ENCODE measurements around the gene ATP2C2. TPM values are rescaled to one million over a fixed set of nuclear protein-coding genes. Genes with fewer than 3 reads are reported as not detected.

Gene ATP2C2
- total and polyA plus RNA-seq, 7 donors: 2.5 to 60.7 (median 7.2) TPM; not detected in 2

- H3K36me3 ChIP-seq: no peaks in the 10 kb centered on the region
- H3K27ac ChIP-seq: no peak overlapping the region
- 22 to 45% methylated on average over 3 of the region's 3 CpGs for WGBS, 2 donors
- no peak overlapping the region for H3K4me3 ChIP-seq
- H3K4me1 ChIP-seq: no peaks in the 10 kb centered on the region
- DNase-seq: no peak
- H3K27me3 ChIP-seq: no peaks in the 10 kb centered on the region
- TF ChIP-seq POLR2AphosphoS5 (IDR thresholded peaks at IDR 0.05) (no peak), POLR2A (IDR thresholded peaks at IDR 0.05) (no peak), EP300 (IDR thresholded peaks at IDR 0.05) (no peak)
- TF ChIP-seq, protein P1, sequence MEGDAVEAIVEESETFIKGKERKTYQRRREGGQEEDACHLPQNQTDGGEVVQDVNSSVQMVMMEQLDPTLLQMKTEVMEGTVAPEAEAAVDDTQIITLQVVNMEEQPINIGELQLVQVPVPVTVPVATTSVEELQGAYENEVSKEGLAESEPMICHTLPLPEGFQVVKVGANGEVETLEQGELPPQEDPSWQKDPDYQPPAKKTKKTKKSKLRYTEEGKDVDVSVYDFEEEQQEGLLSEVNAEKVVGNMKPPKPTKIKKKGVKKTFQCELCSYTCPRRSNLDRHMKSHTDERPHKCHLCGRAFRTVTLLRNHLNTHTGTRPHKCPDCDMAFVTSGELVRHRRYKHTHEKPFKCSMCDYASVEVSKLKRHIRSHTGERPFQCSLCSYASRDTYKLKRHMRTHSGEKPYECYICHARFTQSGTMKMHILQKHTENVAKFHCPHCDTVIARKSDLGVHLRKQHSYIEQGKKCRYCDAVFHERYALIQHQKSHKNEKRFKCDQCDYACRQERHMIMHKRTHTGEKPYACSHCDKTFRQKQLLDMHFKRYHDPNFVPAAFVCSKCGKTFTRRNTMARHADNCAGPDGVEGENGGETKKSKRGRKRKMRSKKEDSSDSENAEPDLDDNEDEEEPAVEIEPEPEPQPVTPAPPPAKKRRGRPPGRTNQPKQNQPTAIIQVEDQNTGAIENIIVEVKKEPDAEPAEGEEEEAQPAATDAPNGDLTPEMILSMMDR (IDR thresholded peaks at IDR 0.05): no peak
- H3K9me3 ChIP-seq: no peaks in the 10 kb centered on the region
- intact Hi-C loops (cut with DNase I): no loop called here
Measured at GRCh38 chr16:84379709-84380362, 11.5 kb downstream of the ATP2C2 start.

- H3K27ac ChIP-seq: no peak overlapping the region
- H3K27me3 ChIP-seq: no peaks in the 10 kb centered on the region
- H3K4me1 ChIP-seq: no peaks in the 10 kb centered on the region
- TF ChIP-seq POLR2AphosphoS5 (IDR thresholded peaks at IDR 0.05) (no peak), POLR2A (IDR thresholded peaks at IDR 0.05) (no peak), EP300 (IDR thresholded peaks at IDR 0.05) (no peak)
- TF ChIP-seq, protein P1 (IDR thresholded peaks at IDR 0.05): no peak
- no peaks in the 10 kb centered on the region for H3K36me3 ChIP-seq
- 56 to 87% methylated on average over 8 of the region's 8 CpGs for WGBS, 2 donors
- DNase-seq: no peak
- H3K4me3 ChIP-seq: no peak overlapping the region
- intact Hi-C loops (cut with DNase I): no loop called here
- H3K9me3 ChIP-seq: no peaks in the 10 kb centered on the region
Measured at GRCh38 chr16:84380405-84380804, 12.1 kb downstream of the ATP2C2 start.

GRCh38 chr16:84382396-84382795 lies 14.1 kb downstream of the ATP2C2 start:
- no peaks in the 10 kb centered on the region for H3K4me1 ChIP-seq
- no peak for TF ChIP-seq EP300 (IDR thresholded peaks at IDR 0.05)
- no peak for TF ChIP-seq POLR2A (IDR thresholded peaks at IDR 0.05)
- no peak for TF ChIP-seq POLR2AphosphoS5 (IDR thresholded peaks at IDR 0.05)
- TF ChIP-seq, protein P1 (IDR thresholded peaks at IDR 0.05): no peak
- H3K27me3 ChIP-seq: no peaks in the 10 kb centered on the region
- no peak for DNase-seq
- no peak overlapping the region for H3K4me3 ChIP-seq
- H3K36me3 ChIP-seq: no peaks in the 10 kb centered on the region
- WGBS, 2 donors: 91 to 92% methylated on average over 4 of the region's 4 CpGs
- intact Hi-C loops (cut with DNase I): no loop called here
- no peak overlapping the region for H3K27ac ChIP-seq
- H3K9me3 ChIP-seq: no peaks in the 10 kb centered on the region

DNA sequence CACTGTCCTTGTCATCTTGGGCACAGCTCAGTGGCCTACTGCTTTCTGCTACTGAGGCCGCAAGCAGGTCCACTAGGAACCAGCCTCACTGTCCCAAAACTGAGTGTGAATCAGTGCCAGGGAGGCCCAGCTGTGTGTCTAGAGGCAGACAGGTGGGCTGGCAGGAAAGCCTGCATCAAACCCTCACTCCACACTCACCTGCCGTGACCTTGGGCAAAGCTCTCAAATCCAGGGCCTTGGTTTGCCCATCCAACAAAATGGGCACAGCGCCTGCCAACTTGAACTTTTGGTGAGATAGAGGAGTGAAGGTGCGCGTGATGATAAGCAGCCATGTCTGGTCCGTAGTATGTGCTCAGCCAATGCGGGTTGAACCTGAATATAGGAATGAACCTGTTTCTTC lies 14.8 kb downstream of the ATP2C2 start:
- Histone ChIP-seq H3K36me3 (no peaks in the 10 kb centered on the region), H3K9me3 (no peaks in the 10 kb centered on the region), H3K27me3 (no peaks in the 10 kb centered on the region), H3K4me1 (no peaks in the 10 kb centered on the region), H3K27ac (no peak overlapping the region), H3K4me3 (no peak overlapping the region)
- TF ChIP-seq EP300 (IDR thresholded peaks at IDR 0.05) (no peak), POLR2A (IDR thresholded peaks at IDR 0.05) (no peak), POLR2AphosphoS5 (IDR thresholded peaks at IDR 0.05) (no peak)
- TF ChIP-seq, protein P1 (IDR thresholded peaks at IDR 0.05): no peak
- intact Hi-C loops (cut with DNase I): no loop called here
- WGBS, 2 donors: 83 to 97% methylated on average over 7 of the region's 7 CpGs
- no peak for DNase-seq

- H3K9me3 ChIP-seq: no peaks in the 10 kb centered on the region
- H3K4me3 ChIP-seq: no peak overlapping the region
- intact Hi-C loops (cut with DNase I): no loop called here
- no peak for TF ChIP-seq POLR2AphosphoS5 (IDR thresholded peaks at IDR 0.05)
- TF ChIP-seq EP300 (IDR thresholded peaks at IDR 0.05): no peak
- no peak for TF ChIP-seq POLR2A (IDR thresholded peaks at IDR 0.05)
- TF ChIP-seq, protein P1 (IDR thresholded peaks at IDR 0.05): no peak
- H3K4me1 ChIP-seq: no peaks in the 10 kb centered on the region
- no peak for DNase-seq
- no peak overlapping the region for H3K27ac ChIP-seq
- H3K36me3 ChIP-seq: no peaks in the 10 kb centered on the region
- H3K27me3 ChIP-seq: no peaks in the 10 kb centered on the region
- 87 to 88% methylated on average over 3 of the region's 3 CpGs for WGBS, 2 donors
Measured at GRCh38 chr16:84386047-84386446, 17.7 kb downstream of the ATP2C2 start.
